GDM1 (cell line): ENCODE results near the gene TTC13.
"Not testable (repeated sequence)": the region's sequence is repeated elsewhere in the genome, so short reads cannot be mapped to it uniquely, and the experiment has no call there.

Source experiments
- DNase-seq: peaks from one replicate; lab custom pipeline; 2025; lab: John Stamatoyannopoulos, UW

The TTC13 gene, protein sequence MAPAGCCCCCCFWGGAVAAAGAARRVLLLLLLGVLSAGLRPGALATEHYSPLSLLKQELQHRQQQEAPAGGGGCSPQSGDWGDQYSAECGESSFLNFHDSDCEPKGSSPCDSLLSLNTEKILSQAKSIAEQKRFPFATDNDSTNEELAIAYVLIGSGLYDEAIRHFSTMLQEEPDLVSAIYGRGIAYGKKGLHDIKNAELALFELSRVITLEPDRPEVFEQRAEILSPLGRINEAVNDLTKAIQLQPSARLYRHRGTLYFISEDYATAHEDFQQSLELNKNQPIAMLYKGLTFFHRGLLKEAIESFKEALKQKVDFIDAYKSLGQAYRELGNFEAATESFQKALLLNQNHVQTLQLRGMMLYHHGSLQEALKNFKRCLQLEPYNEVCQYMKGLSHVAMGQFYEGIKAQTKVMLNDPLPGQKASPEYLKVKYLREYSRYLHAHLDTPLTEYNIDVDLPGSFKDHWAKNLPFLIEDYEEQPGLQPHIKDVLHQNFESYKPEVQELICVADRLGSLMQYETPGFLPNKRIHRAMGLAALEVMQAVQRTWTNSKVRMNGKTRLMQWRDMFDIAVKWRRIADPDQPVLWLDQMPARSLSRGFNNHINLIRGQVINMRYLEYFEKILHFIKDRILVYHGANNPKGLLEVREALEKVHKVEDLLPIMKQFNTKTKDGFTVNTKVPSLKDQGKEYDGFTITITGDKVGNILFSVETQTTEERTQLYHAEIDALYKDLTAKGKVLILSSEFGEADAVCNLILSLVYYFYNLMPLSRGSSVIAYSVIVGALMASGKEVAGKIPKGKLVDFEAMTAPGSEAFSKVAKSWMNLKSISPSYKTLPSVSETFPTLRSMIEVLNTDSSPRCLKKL

DNA sequence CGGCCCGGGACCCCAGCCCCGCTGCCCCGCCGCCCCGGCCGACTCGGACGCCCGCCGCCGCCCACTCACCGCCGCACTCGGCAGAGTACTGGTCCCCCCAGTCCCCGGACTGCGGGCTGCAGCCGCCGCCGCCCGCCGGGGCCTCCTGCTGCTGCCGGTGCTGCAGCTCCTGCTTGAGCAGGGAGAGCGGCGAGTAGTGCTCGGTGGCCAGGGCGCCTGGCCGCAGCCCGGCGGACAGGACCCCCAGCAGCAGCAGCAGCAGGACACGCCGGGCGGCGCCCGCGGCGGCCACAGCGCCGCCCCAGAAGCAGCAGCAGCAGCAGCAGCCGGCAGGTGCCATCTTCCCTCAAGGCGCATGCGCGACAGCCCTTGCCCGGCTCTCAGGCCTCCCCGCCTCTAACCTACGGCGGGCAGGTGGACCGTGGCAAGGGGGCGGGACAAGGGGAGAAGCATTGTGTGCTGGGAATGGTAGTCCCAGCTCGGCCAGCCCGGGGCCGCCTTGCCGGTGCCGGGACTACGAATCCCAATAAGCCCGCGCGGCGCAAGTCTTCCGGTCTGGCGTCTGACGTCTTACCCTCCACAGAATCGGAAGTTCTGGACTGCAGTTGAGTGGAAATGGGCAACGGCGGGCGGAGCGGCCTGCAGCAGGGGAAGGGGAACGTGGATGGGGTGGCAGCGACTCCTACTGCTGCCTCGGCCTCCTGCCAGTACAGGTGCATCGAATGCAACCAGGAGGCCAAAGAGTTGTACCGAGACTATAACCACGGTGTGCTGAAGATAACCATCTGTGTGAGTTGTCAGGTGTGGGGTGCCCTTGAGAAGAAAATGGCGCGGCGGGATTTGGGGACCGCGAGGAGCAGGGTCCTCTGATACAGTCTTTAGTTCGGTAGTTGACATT is at the start of gene TTC13, which contains the start of gene ARV1:
TTC13 (minus strand) TSS at position 371 of the 898 bp plus-strand sequence; CDS start at position 340, 31 bp downstream.
ARV1 (plus strand) TSS at position 604 of the 898 bp plus-strand sequence; CDS start at position 616, 12 bp downstream.
- DNase-seq = peak; percentile 97

DNA sequence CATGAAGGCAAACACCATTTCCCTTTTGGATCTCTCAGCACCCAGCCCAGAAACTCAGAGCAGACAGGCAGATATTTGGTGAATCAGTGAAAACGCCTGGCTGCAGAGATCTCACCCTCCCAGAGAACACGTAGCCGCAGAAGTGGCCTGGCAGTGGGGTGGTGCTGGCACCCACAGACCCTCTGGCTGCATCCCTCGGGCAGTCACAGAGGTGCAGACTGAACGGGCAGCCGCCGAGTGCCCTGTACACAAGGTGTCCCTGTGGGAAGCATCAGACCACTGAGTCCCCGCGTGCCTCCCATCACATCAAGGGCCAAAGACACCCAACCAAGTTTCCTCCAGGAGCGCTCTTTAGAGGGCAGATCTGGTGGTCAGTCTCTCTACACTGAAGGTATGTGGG is 49.3 kb upstream of the TTC13 start:
- DNase-seq = no peak

DNA sequence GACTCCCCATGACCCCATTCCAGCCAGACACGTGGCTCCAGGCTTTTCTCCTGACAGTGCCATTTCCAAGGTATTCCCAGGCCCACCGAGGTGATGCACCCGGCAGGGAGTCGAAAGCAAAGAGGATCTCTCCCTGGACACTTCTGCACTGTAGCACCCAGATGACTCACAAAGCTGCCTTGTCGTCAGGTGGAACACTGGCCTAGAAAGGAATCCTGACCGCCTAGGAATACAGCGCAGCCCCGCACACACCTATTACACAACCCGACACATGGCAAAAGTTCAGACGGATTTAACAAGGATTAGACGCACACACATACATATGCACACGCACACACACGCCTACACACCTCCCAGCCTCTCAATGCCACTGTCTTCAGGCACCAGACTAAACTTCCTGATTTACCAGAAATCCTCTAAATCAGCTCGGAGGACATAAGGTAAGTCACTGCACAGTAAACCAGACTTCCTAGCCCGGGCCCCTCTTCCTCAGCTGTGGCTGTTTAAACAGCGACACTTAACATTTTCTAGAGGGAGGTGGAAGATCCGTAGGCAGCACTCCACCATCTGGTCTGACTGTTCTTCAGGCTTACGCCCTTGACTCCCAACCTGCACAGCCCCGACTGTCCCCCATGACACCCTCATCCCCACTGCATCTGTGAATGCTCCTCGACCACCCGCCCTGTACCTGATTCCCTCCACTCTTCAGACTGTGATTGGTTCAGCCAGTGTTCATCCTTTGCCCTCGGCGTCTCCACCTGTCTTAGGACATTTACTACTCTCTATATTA is 48.7 kb upstream of the TTC13 start:
- DNase-seq = no peak

DNA sequence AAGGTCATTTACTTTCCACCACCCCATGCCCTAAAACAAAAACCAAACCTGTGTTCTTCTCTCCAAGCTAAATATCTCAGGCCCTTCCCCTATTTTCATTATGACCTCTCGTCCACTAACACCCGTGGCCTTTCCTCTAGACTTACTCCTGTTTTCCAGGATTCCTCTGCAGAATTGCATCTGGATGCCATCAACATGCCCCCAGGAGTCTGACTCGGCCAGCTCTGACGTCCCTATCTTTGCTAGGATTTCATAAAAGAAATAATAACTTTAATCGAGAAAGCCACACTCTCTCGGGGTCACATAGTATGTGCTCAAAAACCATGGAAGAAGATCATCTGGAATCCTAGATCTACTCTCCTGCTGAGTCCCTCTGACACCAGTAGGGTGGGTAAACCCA is 47.9 kb upstream of the TTC13 start:
- DNase-seq = no peak

GRCh38 chr1:231023150-231023549 is 44.5 kb upstream of the TTC13 start:
- no peak for DNase-seq

DNA sequence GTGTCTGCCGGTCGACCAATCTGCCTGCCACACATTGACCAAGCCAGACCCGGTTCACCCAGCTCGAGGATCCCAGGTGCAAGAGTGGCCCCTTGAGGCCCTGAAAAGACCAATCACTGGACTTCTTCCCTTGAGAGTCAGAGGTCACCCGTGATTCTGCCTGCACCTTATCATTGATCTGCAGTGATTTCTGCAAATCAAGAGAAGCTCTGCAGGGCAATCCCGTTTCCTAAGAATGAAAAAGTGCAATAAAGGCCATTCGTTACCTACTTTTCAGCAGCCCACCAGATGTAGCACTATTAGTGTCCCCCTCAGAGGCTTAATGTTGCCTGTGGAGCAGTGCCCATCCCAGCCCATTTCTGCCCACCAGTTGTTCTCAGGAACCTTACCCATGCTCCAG is 43.9 kb upstream of the TTC13 start:
- not testable (repeated sequence) for DNase-seq

DNA sequence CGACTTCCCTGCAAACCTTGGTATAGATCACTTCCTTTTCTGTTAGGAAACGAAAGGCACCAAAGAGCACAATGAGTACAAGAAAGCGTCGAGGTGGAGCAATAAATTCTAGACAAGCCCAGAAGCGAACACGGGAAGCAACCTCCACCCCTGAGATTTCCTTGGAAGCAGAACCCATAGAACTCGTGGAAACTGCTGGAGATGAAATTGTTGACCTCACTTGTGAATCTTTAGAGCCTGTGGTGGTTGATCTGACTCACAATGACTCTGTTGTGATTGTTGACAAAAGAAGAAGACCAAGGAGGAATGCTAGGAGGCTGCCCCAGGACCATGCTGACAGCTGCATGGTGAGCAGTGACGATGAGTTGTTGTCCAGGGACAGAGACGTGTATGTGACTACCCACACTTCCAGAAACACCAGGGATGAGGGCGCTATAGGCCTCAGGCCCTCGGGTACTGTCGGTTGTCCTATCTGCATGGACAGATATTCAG is 42.9 kb upstream of the TTC13 start:
- DNase-seq = no peak

DNA sequence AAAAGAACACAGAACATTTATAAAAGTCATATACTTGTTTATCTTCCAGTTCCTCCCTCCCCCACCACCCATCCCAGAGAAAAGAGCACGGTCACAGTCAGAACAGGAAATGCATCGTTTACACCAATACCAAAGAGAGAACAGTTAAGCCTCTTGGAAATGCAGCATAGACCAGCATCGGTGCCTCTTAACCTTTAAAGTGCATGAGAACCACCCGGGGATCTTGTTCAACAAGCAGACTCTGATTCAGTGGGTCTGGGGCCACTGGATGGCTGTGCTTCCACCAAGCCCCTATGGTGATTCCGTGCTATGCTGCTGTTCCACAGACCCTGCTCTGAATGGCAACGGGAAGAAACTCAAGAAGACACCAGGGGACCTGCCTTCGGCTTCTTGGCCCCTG is 42.2 kb upstream of the TTC13 start:
- no peak for DNase-seq

DNA sequence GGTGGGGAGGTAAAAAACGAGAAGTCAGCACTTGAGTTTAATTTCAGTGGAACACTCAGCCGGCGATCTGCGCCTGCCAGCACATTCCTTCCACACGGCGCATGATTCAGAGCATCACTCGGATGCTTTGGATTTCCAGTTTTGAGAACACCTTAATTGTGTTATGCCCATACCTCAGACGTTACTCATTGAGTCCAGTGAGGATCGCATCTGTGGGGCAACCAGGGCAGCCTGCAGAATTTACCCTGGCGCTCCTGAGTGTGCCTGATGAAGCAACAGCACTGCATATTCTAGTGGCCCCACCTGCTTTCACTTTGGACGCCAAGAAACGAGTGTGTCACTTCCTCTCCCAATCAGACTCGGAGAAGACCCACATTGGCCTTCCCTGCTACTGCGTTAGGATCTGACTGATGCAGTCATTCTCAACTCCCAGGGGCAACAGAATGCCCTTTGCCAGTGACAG is 41.5 kb upstream of the TTC13 start:
- DNase-seq = no peak

DNA sequence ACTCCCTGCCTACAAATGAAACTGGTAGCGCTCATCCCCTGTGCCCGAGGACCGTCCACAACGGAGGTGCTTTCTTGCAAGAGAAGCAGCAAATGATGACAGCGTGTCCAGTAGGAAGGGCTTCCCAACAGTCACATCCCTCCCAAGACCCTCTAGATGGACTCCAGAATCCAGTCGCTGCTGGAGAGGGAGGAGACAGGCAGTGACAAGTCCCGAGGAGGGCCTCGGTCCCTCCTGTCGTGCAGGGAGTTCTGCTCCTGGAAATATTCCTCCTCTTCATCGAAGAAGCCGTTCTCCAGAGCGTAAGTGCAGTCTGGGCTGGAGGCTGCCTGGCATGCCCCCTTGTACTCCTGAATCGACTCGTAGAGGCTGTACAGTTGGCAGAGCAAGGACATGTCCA is 41.0 kb upstream of the TTC13 start:
- no peak for DNase-seq

- DNase-seq = no peak
These were observed 38.3 kb upstream of the TTC13 start for GRCh38 chr1:231016966-231017365.

GRCh38 chr1:231016234-231016633 is 37.6 kb upstream of the TTC13 start:
- DNase-seq = no peak

- no peak for DNase-seq
These were observed 34.8 kb upstream of the TTC13 start for GRCh38 chr1:231013391-231014015.

DNA sequence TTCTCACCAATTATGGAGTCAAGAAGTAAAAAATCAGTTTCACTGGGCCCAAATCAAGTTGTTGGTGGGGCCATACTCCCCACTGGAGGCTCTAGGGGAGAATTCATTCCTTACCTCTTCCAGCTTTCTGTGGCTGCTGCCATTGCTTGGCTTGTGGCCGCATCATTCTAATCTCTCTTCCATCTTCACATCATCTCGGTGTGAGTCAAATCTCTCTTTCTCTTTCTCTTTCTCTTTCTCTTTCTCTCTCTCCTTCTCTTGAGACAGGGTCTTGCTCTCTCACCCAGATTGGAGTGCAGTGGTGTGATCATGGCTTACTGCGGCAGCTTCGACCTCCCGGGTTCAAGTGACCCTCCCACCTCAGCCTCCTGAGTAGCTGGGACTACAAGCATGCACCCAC is 33.3 kb upstream of the TTC13 start:
- DNase-seq = no peak

DNA sequence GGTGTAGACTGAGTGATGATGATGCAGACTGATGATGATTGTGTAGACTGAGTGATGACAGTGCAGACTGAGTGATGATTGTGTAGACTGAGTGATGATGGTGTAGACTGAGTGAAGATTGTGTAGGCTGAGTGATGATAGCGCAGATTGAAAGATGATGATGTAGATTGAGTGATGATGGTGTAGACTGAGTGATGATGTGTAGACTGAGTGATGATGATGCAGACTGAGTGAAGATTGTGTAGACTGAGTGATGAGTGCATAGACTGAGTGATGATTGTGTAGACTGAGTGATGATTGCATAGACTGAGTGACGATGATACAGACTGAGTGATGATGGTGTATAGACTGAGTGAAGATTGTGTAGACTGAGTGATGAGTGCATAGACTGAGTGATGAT is 32.7 kb upstream of the TTC13 start:
- DNase-seq = no peak

- not testable (repeated sequence) for DNase-seq
These were observed 28.9 kb upstream of the TTC13 start for GRCh38 chr1:231007535-231007934.

DNA sequence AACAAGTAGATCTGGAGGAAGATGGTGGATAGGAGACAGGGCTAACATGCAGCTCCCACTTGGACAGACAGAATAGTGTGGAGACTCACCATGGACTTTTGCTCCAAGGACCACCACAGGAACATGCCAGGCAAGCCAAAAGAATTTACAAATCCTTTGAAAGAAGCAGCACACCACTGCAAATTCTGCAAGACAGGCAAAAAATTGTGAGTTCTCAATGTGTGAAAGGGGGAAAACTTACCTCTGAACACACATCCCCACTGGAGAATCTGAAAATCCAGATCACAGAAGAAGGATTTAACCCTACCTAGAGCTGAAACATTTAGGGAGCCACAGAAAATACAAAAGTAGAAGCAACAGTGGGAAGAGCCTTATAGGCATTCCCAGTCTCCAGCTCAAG is 23.2 kb upstream of the TTC13 start:
- DNase-seq = no peak

DNA sequence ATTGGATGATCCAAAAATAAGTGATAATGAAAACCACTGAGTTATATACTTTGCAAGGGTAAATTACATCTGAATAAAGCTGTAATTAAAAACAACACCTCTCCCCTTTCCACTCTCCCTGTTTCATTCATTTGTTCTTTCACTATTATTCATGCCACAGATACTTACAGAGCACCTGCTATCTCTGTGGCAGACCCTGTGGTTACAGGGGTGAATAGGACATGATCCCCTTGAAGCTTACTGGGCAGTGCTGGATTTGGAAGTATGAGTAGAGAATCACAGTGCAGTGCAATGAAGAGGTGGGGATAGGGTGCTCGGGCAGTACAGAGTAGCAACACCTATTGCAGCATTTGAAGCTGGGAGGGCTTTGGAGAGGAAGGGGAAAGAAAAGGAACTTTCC is 22.0 kb upstream of the TTC13 start:
- no peak for DNase-seq

GRCh38 chr1:231000201-231000600 is 21.5 kb upstream of the TTC13 start:
- no peak for DNase-seq

- DNase-seq = no peak
These were observed 16.2 kb upstream of the TTC13 start for GRCh38 chr1:230994860-230995259.
